Panc1 (cell line): Measurements from ENCODE around the gene TOP1. TPM values are rescaled to one million over a fixed set of nuclear protein-coding genes. Genes with fewer than 3 reads are reported as not detected.

Source experiments
- ATAC-seq: fragments of 200-7000 bp; cut with Tn5 transposase; 2 replicates; pipeline ENCODE4 v1.9.1; 2020; ENCODE audit warnings: mild to moderate bottlenecking, moderate library complexity
- BruUV-seq: library from RNA; stranded (reverse); fragments of 400-500 nt; replicated peaks from 2 replicates; lab custom pipeline; 2021; lab: Mats Ljungman, UMichigan
- CTCF ChIA-PET: fragments of 300-600 bp; sonication (Branson Sonifier 250); formaldehyde crosslinking; loops from one replicate; lab custom pipeline; 2022; ENCODE audit warnings: antibody characterized with exemption; lab: Charles Lee
- POLR2A ChIA-PET: fragments of 300-600 bp; sonication (Branson Sonifier 250); formaldehyde crosslinking; loops from one replicate; lab custom pipeline; 2022; ENCODE audit warnings: antibody characterized with exemption; lab: Charles Lee
- DNase-seq: peaks from one replicate; pipeline ENCODE4 v3.0.0-alpha.2; 2010; ENCODE audit warnings: low read depth, low spot score
- H3K27ac ChIP-seq: 2 replicates; pipeline ENCODE4 v1.5.1; 2011; ENCODE audit warnings: mild to moderate bottlenecking, low read length, inconsistent platforms
- H3K27me3 ChIP-seq: fragments of 200-500 bp; sonication (Bioruptor generic); 2 replicates; pipeline ENCODE4 v1.6.0; 2014; ENCODE audit warnings: low read length, inconsistent platforms; ENCODE audit not compliant: control insufficient read depth, insufficient read depth
- H3K36me3 ChIP-seq: fragments of 200-500 bp; sonication (Bioruptor generic); 2 replicates; pipeline ENCODE4 v1.5.1; 2014; ENCODE audit warnings: inconsistent platforms, mild to moderate bottlenecking, low read length, moderate library complexity; ENCODE audit not compliant: control insufficient read depth, insufficient read depth
- H3K4me1 ChIP-seq: 2 replicates; pipeline ENCODE4 v1.5.1; 2011; ENCODE audit warnings: inconsistent platforms, mild to moderate bottlenecking, low read length, moderate library complexity; ENCODE audit not compliant: control insufficient read depth, insufficient read depth
- H3K4me3 ChIP-seq, 2 experiments: 2 replicates each; pipeline ENCODE4 v1.5.1; 2011 to 2012; ENCODE audit warnings: low read depth in 2 of 2, low read length in 2 of 2, mild to moderate bottlenecking in 2 of 2, inconsistent platforms in 1 of 2, moderate library complexity in 1 of 2
- H3K9me3 ChIP-seq: fragments of 200-500 bp; sonication (Bioruptor generic); 2 replicates; pipeline ENCODE4 v1.5.1; 2014; ENCODE audit warnings: low read depth, mild to moderate bottlenecking, inconsistent platforms, low read length, moderate library complexity; ENCODE audit not compliant: control insufficient read depth, insufficient read depth
- POLR2AphosphoS5 ChIP-seq: IDR thresholded peaks from 2 replicates; pipeline ENCODE4 v1.6.1; 2012; ENCODE audit warnings: mild to moderate bottlenecking, low read depth, low read length, moderate library complexity
- SIN3A ChIP-seq: IDR thresholded peaks from 2 replicates; pipeline ENCODE4 v1.6.1; 2012; ENCODE audit warnings: low read depth, mild to moderate bottlenecking, low read length, moderate library complexity, borderline replicate concordance; ENCODE audit not compliant: insufficient read depth
- TCF7L2 ChIP-seq: IDR thresholded peaks from 2 replicates; pipeline ENCODE4 v1.6.1; 2011; ENCODE audit warnings: mild to moderate bottlenecking, low read depth, low read length, inconsistent platforms
- in situ Hi-C: cut with HindIII; loops from 2 replicates; pipeline ENCODE4 v1.10.0; 2016; ENCODE audit warnings: low sequenced_read_pairs, low pct_unique_long_range_greater_than_20kb
- intact Hi-C: fragments of 100-400 bp; cut with micrococcal nuclease; formaldehyde crosslinking; loops from one replicate; pipeline ENCODE4 v1.10.0; 2022; ENCODE audit not compliant: unreplicated experiment
- total RNA-seq: library from RNA; stranded (reverse); gene quantifications from one replicate; pipeline ENCODE4 v1.2.1, GENCODE V29; 2021; ENCODE audit not compliant: unreplicated experiment
- TF ChIP-seq, protein P1 (sequence below): fragments of 450-650 bp; IDR thresholded peaks from 2 replicates; pipeline ENCODE4 v1.5.1; 2017; ENCODE audit warnings: mild to moderate bottlenecking
- TF ChIP-seq, protein P2 (sequence below), 2 experiments: IDR thresholded peaks; 2 replicates each; pipeline ENCODE4 v1.6.1; 2011 to 2012; ENCODE audit warnings: low read depth in 2 of 2, control low read depth in 1 of 2, low read length in 1 of 2, mild to moderate bottlenecking in 1 of 2, moderate library complexity in 1 of 2; ENCODE audit not compliant: insufficient read depth in 1 of 2

Gene TOP1
- total RNA-seq, 1 experiment from 2014 or later: 65.2 TPM

DNA sequence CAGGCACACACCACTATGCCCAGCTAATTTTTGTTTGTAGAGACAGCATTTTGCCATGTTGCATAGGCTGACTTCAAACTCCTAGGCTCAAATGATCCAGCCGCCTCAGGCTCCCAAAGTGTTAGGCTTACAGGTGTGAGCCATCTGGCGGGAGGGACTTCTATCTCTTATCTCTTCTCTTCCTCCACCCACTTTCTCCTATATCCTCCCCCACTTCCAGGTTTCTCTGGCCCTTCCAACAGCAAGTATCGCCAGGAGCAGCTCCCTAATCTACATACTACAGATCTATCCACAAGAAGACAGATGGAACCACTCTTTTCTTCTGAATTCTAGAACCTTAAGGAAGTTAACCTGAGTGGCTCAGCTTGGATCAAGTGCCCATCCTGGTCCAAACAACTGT, 5.1 kb upstream of the TOP1 start:
- Histone ChIP-seq H3K9me3 (no peaks in the 10 kb centered on the region), H3K4me3 (no peak overlapping the region), H3K27me3 (no peaks in the 10 kb centered on the region), H3K4me1 (peaks cover 5% of the 10 kb centered on the region), H3K27ac (no peak overlapping the region), H3K36me3 (no peaks in the 10 kb centered on the region)
- intact Hi-C loops: no loop called here
- DNase-seq (no peak), ATAC-seq (no peak)
- no TSS peak for BruUV-seq
- TF ChIP-seq, protein P1, sequence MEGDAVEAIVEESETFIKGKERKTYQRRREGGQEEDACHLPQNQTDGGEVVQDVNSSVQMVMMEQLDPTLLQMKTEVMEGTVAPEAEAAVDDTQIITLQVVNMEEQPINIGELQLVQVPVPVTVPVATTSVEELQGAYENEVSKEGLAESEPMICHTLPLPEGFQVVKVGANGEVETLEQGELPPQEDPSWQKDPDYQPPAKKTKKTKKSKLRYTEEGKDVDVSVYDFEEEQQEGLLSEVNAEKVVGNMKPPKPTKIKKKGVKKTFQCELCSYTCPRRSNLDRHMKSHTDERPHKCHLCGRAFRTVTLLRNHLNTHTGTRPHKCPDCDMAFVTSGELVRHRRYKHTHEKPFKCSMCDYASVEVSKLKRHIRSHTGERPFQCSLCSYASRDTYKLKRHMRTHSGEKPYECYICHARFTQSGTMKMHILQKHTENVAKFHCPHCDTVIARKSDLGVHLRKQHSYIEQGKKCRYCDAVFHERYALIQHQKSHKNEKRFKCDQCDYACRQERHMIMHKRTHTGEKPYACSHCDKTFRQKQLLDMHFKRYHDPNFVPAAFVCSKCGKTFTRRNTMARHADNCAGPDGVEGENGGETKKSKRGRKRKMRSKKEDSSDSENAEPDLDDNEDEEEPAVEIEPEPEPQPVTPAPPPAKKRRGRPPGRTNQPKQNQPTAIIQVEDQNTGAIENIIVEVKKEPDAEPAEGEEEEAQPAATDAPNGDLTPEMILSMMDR: no peak
- ChIA-PET CTCF (no interaction called here), POLR2A (no interaction called here)
- in situ Hi-C loops: no loop called here

DNA sequence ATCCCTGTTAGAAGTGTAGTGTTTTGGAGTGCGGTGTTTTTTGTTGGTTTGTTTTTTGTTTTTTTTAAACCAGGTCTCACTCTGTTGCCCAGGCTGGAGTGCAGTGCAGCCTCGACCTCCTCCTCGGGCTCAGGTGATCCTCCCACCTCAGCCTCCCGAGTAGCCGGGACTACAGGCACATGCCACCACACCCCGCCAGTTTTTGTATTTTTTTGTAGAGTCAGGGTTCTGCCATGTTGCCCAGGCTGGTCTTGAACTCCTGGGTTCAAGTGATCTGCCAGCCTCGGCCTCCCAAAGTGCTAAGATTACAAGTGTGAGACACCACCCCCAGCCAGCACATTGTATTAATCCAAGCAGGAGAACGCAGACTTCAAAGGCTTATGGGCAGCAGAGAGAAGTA, 1.3 kb upstream of the TOP1 start:
- peak overlapping the region in 1 of 2 experiments; percentile 55; a peak in 2 of 4 replicates for H3K4me3 ChIP-seq
- BruUV-seq: no TSS peak
- peaks cover 8% of the 10 kb centered on the region for H3K36me3 ChIP-seq
- H3K4me1 ChIP-seq: peaks cover 25% of the 10 kb centered on the region
- H3K9me3 ChIP-seq: no peaks in the 10 kb centered on the region
- POLR2A ChIA-PET: no interaction called here
- no peak for ATAC-seq
- in situ Hi-C loops: no loop called here
- TF ChIP-seq, protein P1: no peak
- TF ChIP-seq POLR2AphosphoS5 (no peak), SIN3A (no peak), TCF7L2 (no peak)
- TF ChIP-seq, protein P2, sequence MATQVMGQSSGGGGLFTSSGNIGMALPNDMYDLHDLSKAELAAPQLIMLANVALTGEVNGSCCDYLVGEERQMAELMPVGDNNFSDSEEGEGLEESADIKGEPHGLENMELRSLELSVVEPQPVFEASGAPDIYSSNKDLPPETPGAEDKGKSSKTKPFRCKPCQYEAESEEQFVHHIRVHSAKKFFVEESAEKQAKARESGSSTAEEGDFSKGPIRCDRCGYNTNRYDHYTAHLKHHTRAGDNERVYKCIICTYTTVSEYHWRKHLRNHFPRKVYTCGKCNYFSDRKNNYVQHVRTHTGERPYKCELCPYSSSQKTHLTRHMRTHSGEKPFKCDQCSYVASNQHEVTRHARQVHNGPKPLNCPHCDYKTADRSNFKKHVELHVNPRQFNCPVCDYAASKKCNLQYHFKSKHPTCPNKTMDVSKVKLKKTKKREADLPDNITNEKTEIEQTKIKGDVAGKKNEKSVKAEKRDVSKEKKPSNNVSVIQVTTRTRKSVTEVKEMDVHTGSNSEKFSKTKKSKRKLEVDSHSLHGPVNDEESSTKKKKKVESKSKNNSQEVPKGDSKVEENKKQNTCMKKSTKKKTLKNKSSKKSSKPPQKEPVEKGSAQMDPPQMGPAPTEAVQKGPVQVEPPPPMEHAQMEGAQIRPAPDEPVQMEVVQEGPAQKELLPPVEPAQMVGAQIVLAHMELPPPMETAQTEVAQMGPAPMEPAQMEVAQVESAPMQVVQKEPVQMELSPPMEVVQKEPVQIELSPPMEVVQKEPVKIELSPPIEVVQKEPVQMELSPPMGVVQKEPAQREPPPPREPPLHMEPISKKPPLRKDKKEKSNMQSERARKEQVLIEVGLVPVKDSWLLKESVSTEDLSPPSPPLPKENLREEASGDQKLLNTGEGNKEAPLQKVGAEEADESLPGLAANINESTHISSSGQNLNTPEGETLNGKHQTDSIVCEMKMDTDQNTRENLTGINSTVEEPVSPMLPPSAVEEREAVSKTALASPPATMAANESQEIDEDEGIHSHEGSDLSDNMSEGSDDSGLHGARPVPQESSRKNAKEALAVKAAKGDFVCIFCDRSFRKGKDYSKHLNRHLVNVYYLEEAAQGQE (IDR thresholded peaks at IDR 0.05; ENCODE audit: insufficient read depth in 1 of 2, low read depth in 2 of 2, low read length in 1 of 2): no peak
- DNase-seq: no peak
- H3K27me3 ChIP-seq: no peaks in the 10 kb centered on the region
- intact Hi-C loops: no loop called here
- CTCF ChIA-PET: no interaction called here
- peak overlapping the region; percentile 94 for H3K27ac ChIP-seq
